HepG2 (cell line): ENCODE measurements around the gene ZNRD2. TPM values are rescaled to one million over a fixed set of nuclear protein-coding genes. Genes with fewer than 3 reads are reported as not detected.

Experiments used
- CENPX ChIP-seq: sonication (generic); formaldehyde crosslinking; IDR thresholded peaks from 2 replicates; pipeline ENCODE4 v1.9.0; 2021; ENCODE audit warnings: mild to moderate bottlenecking, missing genetic modification reagents, moderate library complexity
- CERS6 ChIP-seq: sonication (generic); formaldehyde crosslinking; IDR thresholded peaks from 2 replicates; pipeline ENCODE4 v1.5.0; 2020; ENCODE audit warnings: missing genetic modification reagents
- DDIT3 ChIP-seq: sonication (generic); formaldehyde crosslinking; IDR thresholded peaks from 2 replicates; pipeline ENCODE4 v1.4.0; 2020; ENCODE audit warnings: mild to moderate bottlenecking, missing genetic modification reagents
- EEA1 ChIP-seq: sonication (generic); formaldehyde crosslinking; IDR thresholded peaks from 2 replicates; pipeline ENCODE4 v1.5.1; 2020; ENCODE audit warnings: mild to moderate bottlenecking, missing genetic modification reagents, borderline replicate concordance
- HOXA3 ChIP-seq: sonication (generic); formaldehyde crosslinking; IDR thresholded peaks from 2 replicates; pipeline ENCODE4 v1.5.0; 2020; ENCODE audit warnings: missing genetic modification reagents
- HOXA7 ChIP-seq: sonication (generic); formaldehyde crosslinking; IDR thresholded peaks from 2 replicates; pipeline ENCODE4 v1.8.1; 2022; ENCODE audit warnings: mild to moderate bottlenecking, missing genetic modification reagents, moderate library complexity
- KMT2A ChIP-seq: sonication (generic); formaldehyde crosslinking; IDR thresholded peaks from 2 replicates; pipeline ENCODE4 v1.4.0; 2020; ENCODE audit warnings: missing genetic modification reagents
- PCBP2 ChIP-seq: fragments of 200-400 bp; formaldehyde crosslinking; optimal IDR thresholded peaks from 2 replicates; pipeline ENCODE3; 2018; ENCODE audit warnings: low read length, low read depth; ENCODE audit not compliant: poor library complexity, severe bottlenecking
- PHF5A ChIP-seq: IDR thresholded peaks from one replicate; pipeline ENCODE4 v1.6.1; 2018; ENCODE audit warnings: low read depth, missing genetic modification reagents; ENCODE audit not compliant: unreplicated experiment
- SMYD3 ChIP-seq: sonication (generic); formaldehyde crosslinking; IDR thresholded peaks from 2 replicates; pipeline ENCODE4 v1.8.1; 2023; ENCODE audit warnings: mild to moderate bottlenecking, missing genetic modification reagents
- TCF7 ChIP-seq: sonication (generic); IDR thresholded peaks from 2 replicates; pipeline ENCODE4 v1.6.1; 2016; ENCODE audit warnings: antibody characterized with exemption, low read depth
- TEAD3 ChIP-seq: optimal IDR thresholded peaks from 2 replicates; pipeline ENCODE3; 2016; ENCODE audit warnings: borderline replicate concordance
- U2AF2 ChIP-seq: fragments of 200-400 bp; formaldehyde crosslinking; IDR thresholded peaks from 2 replicates; pipeline ENCODE4 v1.6.1; 2017; ENCODE audit warnings: low read depth, mild to moderate bottlenecking, low read length
- ZFP1 ChIP-seq: IDR thresholded peaks from 2 replicates; pipeline ENCODE4 v1.6.1; 2016
- ZFP36 ChIP-seq: fragments of 150-350 bp; IDR thresholded peaks from 2 replicates; pipeline ENCODE4 v1.6.1; 2018; ENCODE audit warnings: borderline replicate concordance, low read length, low read depth; ENCODE audit not compliant: partially characterized antibody
- ZMAT5 ChIP-seq: sonication (generic); formaldehyde crosslinking; IDR thresholded peaks from 2 replicates; pipeline ENCODE4 v1.5.0; 2020; ENCODE audit warnings: mild to moderate bottlenecking, low read depth, missing genetic modification reagents, borderline replicate concordance
- ZNF230 ChIP-seq: sonication (generic); formaldehyde crosslinking; IDR thresholded peaks from 2 replicates; pipeline ENCODE4 v1.4.0; 2020; ENCODE audit warnings: mild to moderate bottlenecking, missing genetic modification reagents
- ZNF580 ChIP-seq: IDR thresholded peaks from 2 replicates; pipeline ENCODE4 v1.6.1; 2016; ENCODE audit warnings: low read depth, borderline replicate concordance
- ZNF687 ChIP-seq: sonication (generic); formaldehyde crosslinking; IDR thresholded peaks from 2 replicates; pipeline ENCODE4 v1.5.1; 2020; ENCODE audit warnings: mild to moderate bottlenecking, missing genetic modification reagents, moderate library complexity
- ZNF7 ChIP-seq: IDR thresholded peaks from 2 replicates; pipeline ENCODE4 v1.6.1; 2016; ENCODE audit warnings: missing biosample characterization, missing genetic modification reagents
- polyA plus RNA-seq, 8 experiments: library from polyadenylated mRNA; depleted of rRNA in 3 of 8; stranded (reverse) in 7 of 8; unstranded in 1 of 8; fragments of >200 nt; fragmentation: Illumina TruSeq in 4 of 8; extraction: Trizol in 4 of 8; gene quantifications; 2 replicates each; pipeline versions ENCODE4 v1.2.1 to v1.2.3, GENCODE V29; 2011 to 2016; ENCODE audit warnings: low read depth in 4 of 8, missing spikeins in 1 of 8, mixed read lengths in 1 of 8; ENCODE audit not compliant: insufficient read depth in 1 of 8
- total RNA-seq, 5 experiments: library from RNA; depleted of rRNA; stranded (reverse); fragments of >200 nt; fragmentation: Illumina TruSeq; extraction: Trizol; gene quantifications; 2 replicates each; pipeline ENCODE4 v1.2.3, GENCODE V29; 2016; ENCODE audit warnings: low read depth in 1 of 5
- TF ChIP-seq, protein P1 (sequence below): conservative IDR thresholded peaks from 2 replicates; pipeline ENCODE4 v1.6.1; 2018; ENCODE audit warnings: missing genetic modification reagents
- TF ChIP-seq, protein P2 (sequence below): sonication (generic); formaldehyde crosslinking; IDR thresholded peaks from 2 replicates; pipeline ENCODE4 v1.5.0; 2020; ENCODE audit warnings: missing genetic modification reagents

The ZNRD2 gene
- total and polyA plus RNA-seq, 2 of the 13 experiments (the other 11 are each of a cell fraction or from before 2014, with no cell fraction given): 29.2 to 34.0 TPM

DNA sequence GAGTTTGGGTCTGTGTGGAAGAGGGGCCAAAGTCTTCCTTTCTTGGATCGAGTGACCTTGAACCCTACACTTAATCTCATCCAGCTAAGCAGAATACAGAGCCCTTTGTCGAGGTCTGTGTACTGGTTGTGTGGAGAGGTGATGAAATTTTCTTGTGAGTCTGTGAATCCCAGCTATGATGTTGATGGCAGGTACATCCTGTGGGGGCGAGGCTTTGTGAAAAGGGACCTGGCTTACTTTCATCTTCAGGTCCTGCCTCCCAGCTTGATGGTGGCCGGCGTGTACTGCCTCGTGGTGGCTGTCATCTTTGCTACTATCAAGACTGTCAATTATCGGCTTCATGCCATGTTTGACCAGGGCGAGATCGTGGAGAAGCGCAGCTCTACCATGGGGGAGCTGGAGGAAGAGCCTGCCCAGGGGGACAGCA is 46.3 kb downstream of the ZNRD2 start (continued):
- TF ChIP-seq HOXA7 (CRISPR knock-in tag): no peak
- no peak for TF ChIP-seq ZNF230 (CRISPR knock-in tag)
- peak; percentile 26; the same call in 1 of the 2 replicates for TF ChIP-seq HOXA3
- TF ChIP-seq ZMAT5: no peak
- TF ChIP-seq CENPX: no peak
- TF ChIP-seq KMT2A (CRISPR knock-in tag): no peak
- no peak for TF ChIP-seq ZFP1 (CRISPR knock-in tag)
- TF ChIP-seq SMYD3 (CRISPR knock-in tag): no peak
- TF ChIP-seq TEAD3 (CRISPR knock-in tag): no peak
- no peak for TF ChIP-seq ZFP36
- no peak for TF ChIP-seq TCF7
- TF ChIP-seq ZNF687 (CRISPR knock-in tag): peak; percentile 36; the same call in 1 of the 2 replicates
- TF ChIP-seq, protein P1, sequence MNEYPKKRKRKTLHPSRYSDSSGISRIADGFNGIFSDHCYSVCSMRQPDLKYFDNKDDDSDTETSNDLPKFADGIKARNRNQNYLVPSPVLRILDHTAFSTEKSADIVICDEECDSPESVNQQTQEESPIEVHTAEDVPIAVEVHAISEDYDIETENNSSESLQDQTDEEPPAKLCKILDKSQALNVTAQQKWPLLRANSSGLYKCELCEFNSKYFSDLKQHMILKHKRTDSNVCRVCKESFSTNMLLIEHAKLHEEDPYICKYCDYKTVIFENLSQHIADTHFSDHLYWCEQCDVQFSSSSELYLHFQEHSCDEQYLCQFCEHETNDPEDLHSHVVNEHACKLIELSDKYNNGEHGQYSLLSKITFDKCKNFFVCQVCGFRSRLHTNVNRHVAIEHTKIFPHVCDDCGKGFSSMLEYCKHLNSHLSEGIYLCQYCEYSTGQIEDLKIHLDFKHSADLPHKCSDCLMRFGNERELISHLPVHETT (CRISPR knock-in tag): no peak; the same call in 1 of the 2 replicates
- TF ChIP-seq DDIT3 (CRISPR knock-in tag): no peak
- TF ChIP-seq PHF5A (CRISPR knock-in tag): no peak
- TF ChIP-seq CERS6: no peak
- no peak for TF ChIP-seq PCBP2
- TF ChIP-seq ZNF580 (CRISPR knock-in tag): no peak
- TF ChIP-seq, protein P2, sequence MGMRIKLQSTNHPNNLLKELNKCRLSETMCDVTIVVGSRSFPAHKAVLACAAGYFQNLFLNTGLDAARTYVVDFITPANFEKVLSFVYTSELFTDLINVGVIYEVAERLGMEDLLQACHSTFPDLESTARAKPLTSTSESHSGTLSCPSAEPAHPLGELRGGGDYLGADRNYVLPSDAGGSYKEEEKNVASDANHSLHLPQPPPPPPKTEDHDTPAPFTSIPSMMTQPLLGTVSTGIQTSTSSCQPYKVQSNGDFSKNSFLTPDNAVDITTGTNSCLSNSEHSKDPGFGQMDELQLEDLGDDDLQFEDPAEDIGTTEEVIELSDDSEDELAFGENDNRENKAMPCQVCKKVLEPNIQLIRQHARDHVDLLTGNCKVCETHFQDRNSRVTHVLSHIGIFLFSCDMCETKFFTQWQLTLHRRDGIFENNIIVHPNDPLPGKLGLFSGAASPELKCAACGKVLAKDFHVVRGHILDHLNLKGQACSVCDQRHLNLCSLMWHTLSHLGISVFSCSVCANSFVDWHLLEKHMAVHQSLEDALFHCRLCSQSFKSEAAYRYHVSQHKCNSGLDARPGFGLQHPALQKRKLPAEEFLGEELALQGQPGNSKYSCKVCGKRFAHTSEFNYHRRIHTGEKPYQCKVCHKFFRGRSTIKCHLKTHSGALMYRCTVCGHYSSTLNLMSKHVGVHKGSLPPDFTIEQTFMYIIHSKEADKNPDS (CRISPR knock-in tag): no peak
- no peak for TF ChIP-seq EEA1
- no peak for TF ChIP-seq ZNF7 (CRISPR knock-in tag)
- TF ChIP-seq U2AF2: no peak
